Erythroblast (primary cell): Measurements from ENCODE around the gene SERPINH1.

Source experiments
- GATA1 ChIP-seq: IDR thresholded peaks from 2 replicates; pipeline ENCODE4 v1.6.1; 2011; ENCODE audit warnings: low read depth, mild to moderate bottlenecking, control low read depth, low read length, moderate library complexity
- POLR2A ChIP-seq: IDR thresholded peaks from 2 replicates; pipeline ENCODE4 v1.6.1; 2011; ENCODE audit warnings: mild to moderate bottlenecking, low read length

DNA sequence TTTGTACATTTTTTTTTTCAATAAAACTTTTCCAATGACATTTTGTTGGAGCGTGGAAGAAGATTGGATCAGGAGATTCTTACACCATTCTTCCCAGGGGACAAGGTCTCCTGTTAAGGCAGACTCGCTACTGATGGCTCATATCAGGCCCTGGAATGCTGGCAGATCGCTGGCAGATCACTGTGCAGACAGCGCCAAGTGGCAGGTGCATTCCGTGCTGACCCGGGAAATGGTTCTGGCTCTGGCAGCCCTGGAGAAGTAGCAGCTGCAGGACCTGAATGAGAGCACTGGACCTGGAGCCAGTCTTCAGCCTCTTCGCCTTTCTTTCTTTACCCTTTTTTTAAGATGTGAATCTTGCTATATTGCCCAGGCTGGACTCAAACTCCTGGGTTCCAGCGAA, 10.7 kb downstream of the SERPINH1 start:
- TF ChIP-seq POLR2A: no peak
- TF ChIP-seq GATA1: no peak
